ENCODE data around the gene CDRT15L2.
"Not testable (repeated sequence)": the region's sequence is repeated elsewhere in the genome, so short reads cannot be mapped to it uniquely, and the experiment has no call there.

Gene CDRT15L2

DNA sequence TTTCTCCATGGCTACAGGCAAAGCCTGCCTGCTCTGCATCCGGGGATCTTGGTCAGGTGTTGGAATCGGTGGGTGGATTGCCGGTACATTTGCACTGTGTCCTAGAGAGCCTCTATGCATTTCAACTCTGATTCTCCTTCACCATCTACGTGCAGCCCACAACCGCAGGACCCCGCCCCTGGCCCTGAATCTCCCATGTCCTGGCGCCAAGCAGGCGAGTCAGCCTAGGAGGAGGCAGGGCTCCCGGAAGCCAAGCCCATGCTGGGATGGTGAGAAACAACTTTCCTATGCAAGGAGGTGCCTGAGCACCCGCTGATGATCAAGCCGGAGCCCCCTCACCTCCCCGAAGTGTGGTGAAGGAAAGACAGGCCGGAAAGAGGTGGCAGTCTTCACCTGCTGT is 7.9 kb upstream of the CDRT15L2 start:
- not testable (repeated sequence) for FAIRE-seq; DNase-seq (ENCODE audit: insufficient read length, low spot score)

DNA sequence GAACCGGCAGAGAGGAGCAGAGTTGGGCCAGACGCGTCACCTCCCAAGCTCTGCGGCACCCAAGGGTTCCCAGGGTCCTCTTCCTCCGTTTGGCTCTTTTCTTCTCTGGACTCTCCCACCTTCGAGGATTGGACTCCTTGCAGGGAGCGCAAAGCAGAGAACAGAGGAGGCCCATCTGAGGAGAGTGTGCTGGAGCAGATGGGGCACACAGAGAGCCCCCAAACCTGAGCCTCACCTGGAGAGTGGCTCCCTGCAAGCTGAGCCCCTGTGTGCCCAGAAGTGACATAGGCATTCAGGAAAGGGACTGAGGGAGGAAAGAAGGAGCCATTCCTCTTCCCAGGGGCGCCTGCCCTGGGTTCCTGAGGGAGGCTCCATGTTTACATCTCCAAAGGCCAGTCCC is 6.3 kb upstream of the CDRT15L2 start:
- DNase-seq (ENCODE audit: insufficient read length, low spot score); FAIRE-seq: not testable (repeated sequence)

DNA sequence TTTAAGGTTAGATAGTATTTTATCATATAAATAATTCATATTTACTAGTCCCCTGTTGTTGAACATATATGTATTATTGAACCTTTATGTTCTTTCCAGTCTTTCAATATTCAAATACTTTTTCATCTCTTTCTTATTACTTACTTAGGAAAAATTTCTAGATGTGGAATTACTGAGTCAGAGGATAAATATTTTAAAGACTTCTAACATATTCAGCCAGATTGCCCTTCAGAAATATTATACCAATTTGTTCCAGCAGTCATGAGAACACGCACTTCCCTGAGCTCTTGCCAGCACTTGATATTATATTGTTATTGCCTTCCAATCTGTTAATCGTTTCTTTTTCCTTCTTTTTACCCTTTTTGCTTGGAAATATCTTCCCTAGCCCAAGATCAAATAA is 4.5 kb upstream of the CDRT15L2 start:
- FAIRE-seq; DNase-seq (ENCODE audit: insufficient read length, low spot score): not testable (repeated sequence)

DNA sequence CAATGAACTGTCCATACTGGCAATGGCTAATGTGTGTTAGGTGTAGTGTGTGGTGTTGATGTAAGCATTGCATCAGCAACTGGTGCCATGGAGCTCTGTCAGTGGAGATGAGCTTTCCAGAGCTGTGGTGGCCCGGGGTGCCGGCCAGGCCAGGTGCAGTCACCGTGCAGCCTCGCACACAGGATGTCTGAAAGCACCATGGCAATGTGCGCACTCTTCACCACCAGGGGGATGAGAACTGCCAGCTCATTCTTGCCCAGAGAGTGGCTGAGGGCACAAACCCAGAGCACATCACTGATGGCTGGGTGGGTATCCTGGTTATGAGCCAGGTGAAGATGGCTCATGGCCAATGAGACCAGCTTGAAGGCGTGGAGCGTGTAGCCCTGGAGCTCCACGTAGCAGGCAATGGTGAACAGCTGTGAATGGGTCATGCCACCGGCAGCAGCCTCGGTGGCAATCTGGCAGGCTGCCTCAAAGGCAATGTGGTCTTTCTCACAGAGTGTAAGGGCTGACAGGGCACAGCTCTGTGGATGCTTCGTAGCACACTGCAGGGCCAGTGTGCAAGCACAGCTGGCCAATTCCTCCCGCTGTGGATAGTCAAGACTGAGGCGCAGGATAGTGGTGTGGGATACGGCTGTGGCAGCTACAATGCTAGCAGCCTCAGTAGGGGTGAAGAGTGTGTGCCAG is 4.5 kb downstream of the CDRT15L2 start:
- peak; percentile 97 for FAIRE-seq
- DNase-seq (ENCODE audit: insufficient read length, low spot score) = not testable (repeated sequence)

DNA sequence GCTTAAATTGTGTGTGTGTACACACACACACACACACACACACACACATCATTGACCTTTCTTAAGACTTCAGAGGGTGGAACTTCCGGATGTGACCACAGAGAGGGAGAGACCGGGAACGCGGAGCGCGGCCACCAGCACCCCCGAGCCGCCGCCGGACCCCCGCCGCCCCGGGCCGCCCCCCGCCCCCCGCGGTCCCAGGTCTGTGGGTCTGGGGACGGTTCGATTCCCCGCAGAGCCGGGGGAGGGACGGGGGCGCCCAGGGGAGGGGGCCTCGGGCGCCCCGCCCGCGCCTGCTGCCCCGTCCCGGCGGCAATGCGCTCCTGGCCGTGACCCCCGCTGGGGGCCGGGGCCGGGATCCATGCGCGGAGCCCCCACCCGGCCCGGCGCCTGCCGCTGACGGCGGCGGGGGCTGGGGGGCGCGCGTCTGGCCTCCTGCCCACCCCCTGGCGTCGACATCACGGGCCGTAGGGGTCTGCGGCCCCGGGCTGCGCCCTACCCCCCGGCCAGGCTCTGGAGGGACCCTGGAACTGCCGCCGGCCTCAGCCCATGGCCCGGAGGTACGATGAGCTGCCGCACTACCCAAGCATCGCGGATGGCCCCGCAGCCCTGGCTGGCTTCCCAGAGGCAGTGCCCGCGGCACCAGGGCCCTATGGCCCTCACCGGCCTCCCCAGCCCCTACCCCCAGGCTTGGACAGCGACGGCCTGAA is 9.4 kb downstream of the CDRT15L2 start:
- not testable (repeated sequence) for FAIRE-seq

DNA sequence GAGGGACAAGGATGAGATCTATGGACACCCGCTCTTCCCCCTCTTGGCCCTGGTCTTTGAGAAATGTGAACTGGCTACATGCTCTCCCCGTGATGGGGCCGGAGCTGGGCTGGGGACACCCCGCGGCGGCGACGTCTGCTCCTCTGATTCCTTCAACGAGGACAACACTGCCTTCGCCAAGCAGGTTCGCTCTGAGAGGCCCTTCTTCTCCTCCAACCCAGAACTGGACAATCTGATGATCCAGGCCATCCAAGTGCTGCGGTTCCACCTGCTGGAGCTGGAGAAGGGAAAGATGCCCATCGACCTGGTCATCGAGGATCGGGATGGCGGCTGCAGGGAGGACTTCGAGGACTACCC is 9.9 kb downstream of the CDRT15L2 start:
- FAIRE-seq = peak; percentile 40
- not testable (repeated sequence) for DNase-seq (ENCODE audit: insufficient read length, low spot score)

More for the DNA sequence above, 9.4 kb downstream of the CDRT15L2 start:
- not testable (repeated sequence) for DNase-seq (ENCODE audit: insufficient read length, low spot score)

DNA sequence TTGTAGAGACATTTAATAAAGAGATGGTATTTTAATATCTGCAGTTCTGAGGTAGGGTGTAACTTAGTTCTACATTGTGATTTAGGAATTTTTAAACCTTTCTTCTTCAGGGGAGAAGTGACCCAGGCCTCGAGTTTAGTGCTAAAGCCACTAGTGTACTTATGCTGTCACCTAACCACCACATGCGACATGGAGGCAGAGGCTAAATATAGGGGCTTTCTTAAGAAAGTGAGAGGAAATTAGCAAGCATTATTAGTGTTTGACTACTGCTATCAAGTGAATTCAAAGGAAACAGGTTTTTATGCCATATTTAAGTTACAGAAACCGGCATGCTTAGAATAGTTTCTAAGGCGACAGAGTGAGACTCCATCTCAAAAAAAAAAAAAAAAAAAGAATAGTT is 11.5 kb downstream of the CDRT15L2 start:
- not testable (repeated sequence) for DNase-seq (ENCODE audit: insufficient read length, low spot score); FAIRE-seq

DNA sequence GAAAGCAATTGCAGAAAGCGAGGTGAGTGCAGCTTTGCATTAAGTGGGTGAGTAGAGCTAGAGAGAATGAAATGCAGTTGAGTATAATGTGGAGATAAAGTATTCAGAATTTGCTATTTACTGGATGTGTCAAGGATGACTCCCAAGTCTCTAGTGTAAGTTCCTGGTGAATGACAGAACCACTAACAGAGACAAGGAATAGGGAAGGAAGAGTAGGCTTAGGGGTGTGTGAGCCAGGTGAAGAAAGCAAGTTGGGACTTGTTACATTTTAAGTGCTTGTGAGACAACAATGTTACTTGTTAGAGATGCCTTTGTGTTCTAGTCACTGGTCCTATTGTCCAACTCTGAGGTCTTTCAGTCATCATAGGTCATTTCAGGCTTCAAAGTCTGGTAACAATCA is 26.0 kb downstream of the CDRT15L2 start:
- DNase-seq (ENCODE audit: insufficient read length, low spot score) = not testable (repeated sequence)
- peak; percentile 38 for FAIRE-seq

DNA sequence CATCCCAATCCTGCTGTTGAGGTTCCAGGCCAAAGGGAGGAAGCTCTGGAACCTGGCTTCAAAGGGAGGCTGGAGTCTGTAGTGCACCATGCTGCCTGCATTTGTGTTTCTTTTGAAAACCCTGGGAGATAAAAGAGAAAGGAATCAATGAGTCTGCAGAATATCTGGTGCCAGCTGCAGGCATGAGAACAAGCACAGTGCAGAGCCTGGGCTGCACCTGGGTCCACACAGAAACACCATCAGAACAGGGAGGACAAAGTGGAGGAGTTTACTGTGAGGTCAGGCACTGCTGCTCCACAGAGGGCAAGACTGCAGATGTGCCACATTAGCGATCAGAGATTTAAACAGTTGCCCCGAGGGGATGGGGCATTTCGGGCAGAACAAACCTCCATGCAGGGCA is 30.0 kb downstream of the CDRT15L2 start:
- not testable (repeated sequence) for DNase-seq (ENCODE audit: insufficient read length, low spot score); FAIRE-seq

DNA sequence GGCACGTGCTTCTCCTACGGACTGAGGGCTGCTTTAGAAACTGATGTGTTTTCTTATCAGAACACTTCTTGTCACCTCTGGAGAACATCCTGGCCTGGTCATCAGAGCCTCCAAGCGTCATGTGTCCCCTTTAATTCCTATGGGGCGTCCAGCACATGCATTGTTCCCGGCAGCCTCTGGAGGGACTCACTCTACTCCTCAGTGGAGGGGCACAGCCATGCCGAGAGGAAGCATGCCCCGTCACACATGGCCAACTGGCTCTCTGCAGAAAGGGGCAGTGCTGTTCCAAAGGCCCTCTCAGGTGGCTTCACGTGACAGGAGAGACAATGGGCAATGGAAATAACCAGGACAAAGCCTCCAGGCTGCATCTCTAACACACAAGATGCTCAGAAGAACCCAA is 31.8 kb downstream of the CDRT15L2 start:
- FAIRE-seq (no peak), DNase-seq (ENCODE audit: insufficient read length, low spot score) (no peak)

DNA sequence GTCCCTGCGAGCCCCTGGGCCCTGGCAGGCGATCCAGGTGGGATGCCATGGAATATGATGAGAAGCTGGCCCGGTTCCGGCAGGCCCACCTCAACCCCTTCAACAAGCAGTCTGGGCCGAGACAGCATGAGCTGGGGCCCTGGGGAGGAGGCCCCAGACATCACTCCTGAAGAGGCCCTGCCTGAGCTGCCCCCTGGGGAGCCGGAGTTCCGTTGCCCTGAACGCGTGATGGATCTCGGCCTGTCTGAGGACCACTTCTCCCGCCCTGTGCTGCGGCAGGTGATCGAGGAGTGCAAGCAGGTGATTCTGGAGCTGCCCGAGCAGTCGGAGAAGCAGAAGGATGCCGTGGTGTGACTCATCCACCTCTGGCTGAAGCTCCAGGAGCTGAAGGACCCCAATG is 33.1 kb downstream of the CDRT15L2 start:
- DNase-seq (ENCODE audit: insufficient read length, low spot score) (no peak), FAIRE-seq (no peak)

DNA sequence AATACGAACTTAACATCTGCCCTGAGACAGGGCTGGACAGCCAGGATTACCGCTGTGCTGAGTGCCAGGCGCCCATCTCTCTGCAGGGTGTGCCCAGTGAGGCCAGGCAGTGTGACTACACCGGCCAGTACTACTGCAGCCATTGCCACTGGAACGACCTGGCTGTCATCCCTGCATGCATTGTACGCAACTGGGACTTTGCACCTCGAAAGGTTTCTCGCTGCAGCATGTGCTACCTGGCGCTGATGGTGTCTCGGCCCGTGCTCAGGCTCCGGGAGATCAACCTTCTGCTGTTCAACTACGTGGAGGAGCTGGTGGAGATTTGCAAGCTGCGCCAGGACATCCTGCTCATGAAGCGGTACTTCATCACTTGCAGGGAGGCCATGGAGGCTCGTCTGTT is 33.7 kb downstream of the CDRT15L2 start:
- DNase-seq (ENCODE audit: insufficient read length, low spot score) = no peak
- no peak for FAIRE-seq

DNA sequence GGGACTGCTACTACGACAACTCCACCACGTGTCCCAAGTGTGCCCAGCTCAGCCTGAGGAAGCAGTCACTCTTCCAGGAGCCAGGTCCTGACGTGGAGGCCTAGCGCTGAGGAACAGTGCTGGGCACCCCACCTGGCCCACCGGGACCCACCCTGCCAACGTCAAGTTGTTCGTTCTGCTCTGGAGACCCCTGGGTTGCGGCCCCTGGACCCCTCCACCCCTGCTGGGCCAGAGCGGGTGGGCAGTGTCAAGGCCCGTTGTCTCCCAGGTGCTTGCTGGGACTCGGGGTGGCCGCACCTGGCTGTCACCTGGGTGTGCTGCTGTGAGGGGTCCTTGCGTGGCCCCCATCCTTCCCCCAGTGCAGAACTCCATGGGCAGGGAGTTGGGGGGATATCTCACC is 34.4 kb downstream of the CDRT15L2 start:
- DNase-seq (ENCODE audit: insufficient read length, low spot score) = no peak
- FAIRE-seq = no peak

DNA sequence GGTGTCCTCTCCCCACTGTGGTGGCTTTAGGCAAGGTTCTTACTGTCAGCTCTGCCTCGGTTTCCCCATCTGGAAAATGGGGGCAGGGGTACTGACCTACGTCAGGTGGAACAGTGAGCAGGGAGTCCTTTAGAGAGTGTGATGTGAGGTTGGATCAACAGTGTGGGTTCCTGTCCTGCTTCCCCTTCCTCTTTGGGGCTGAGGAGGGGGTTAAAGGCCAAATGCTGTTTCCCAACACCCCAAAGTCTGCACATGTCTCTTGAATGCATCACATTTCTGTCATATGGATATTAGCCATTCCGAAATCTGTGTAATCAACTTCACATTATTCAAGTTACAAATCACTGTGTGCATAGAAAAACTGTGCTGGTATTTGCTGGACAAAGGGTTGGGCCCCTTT is 35.9 kb downstream of the CDRT15L2 start:
- not testable (repeated sequence) for FAIRE-seq; DNase-seq (ENCODE audit: insufficient read length, low spot score)
